K562 (cell line): ENCODE results near the gene OR56B1. TPM values are rescaled to one million over a fixed set of nuclear protein-coding genes. Genes with fewer than 3 reads are reported as not detected.
"Not testable (repeated sequence)": the region's sequence is repeated elsewhere in the genome, so short reads cannot be mapped to it uniquely, and the experiment has no call there.

Experiments used
- ATAC-seq: fragments of 200-7000 bp; cut with Tn5 transposase; 3 replicates; pipeline ENCODE4 v1.9.1; 2020; ENCODE audit warnings: moderate library complexity
- BruUV-seq: library from RNA; stranded (reverse); fragments of 400-500 nt; replicated peaks from 2 replicates; lab custom pipeline; 2021; lab: Mats Ljungman, UMichigan
- CTCF ChIA-PET: fragments of 300-600 bp; formaldehyde crosslinking; extraction: SDS; loops from one replicate; lab custom pipeline; 2021; ENCODE audit warnings: low intra/inter-chr PET ratio; lab: Yijun Ruan, JAX
- POLR2A ChIA-PET: fragments of 300-600, 350-650 bp; sonication (Branson Sonifier 250); formaldehyde crosslinking; extraction: SDS; loops from one replicate; lab custom pipeline; 2021; ENCODE audit warnings: antibody characterized with exemption, inconsistent platforms; lab: Yijun Ruan, JAX
- DNase-seq, 4 experiments: peaks; one replicate each; pipeline versions ENCODE4 v3.0.0 to v3.0.0-alpha.2; 2011 to 2018; ENCODE audit warnings: low spot score in 3 of 4, mixed read lengths in 3 of 4; ENCODE audit errors: extremely low read depth in 1 of 4
- FAIRE-seq: peaks from 2 replicates; lab custom pipeline; 2011; peaks lifted over from hg19 to GRCh38; lab: Jason Lieb, UNC
- H2AFZ ChIP-seq: 2 replicates; pipeline ENCODE4 v1.6.0; 2011; ENCODE audit warnings: low read depth, low read length, control low read depth, inconsistent platforms
- H3K27ac ChIP-seq: fragments of 200-600 bp; 3 replicates; pipeline ENCODE4 v1.8.0; 2011; ENCODE audit warnings: low read depth, mild to moderate bottlenecking, control low read depth, inconsistent platforms, low read length, moderate library complexity, mixed read lengths; ENCODE audit errors: extremely low read depth
- H3K27me3 ChIP-seq, 2 experiments: fragments of 300-600 bp in 1 of 2; 2 replicates in 1 of 2; 3 replicates in 1 of 2; pipeline versions ENCODE4 v1.6.0 to v1.8.0; 2011; ENCODE audit warnings: inconsistent platforms in 2 of 2, low read length in 2 of 2, mild to moderate bottlenecking in 1 of 2, mixed read lengths in 1 of 2, moderate library complexity in 1 of 2; ENCODE audit not compliant: control insufficient read depth in 2 of 2, insufficient read depth in 2 of 2
- H3K36me3 ChIP-seq: fragments of 300-600 bp; 3 replicates; pipeline ENCODE4 v1.8.0; 2011; ENCODE audit warnings: mild to moderate bottlenecking, low read length, inconsistent platforms; ENCODE audit not compliant: control insufficient read depth, insufficient read depth
- H3K4me1 ChIP-seq, 2 experiments: fragments of 200-600 bp in 1 of 2; replicated peaks in 1 of 2; 2 replicates in 1 of 2; 3 replicates in 1 of 2; pipeline versions ENCODE4 v1.5.1 to v1.8.0; 2011; ENCODE audit warnings: inconsistent platforms in 2 of 2, low read length in 2 of 2, mild to moderate bottlenecking in 1 of 2, mixed read lengths in 1 of 2, moderate library complexity in 1 of 2; ENCODE audit not compliant: control insufficient read depth in 2 of 2, insufficient read depth in 2 of 2
- H3K4me2 ChIP-seq: 2 replicates; pipeline ENCODE4 v1.6.1; 2011; ENCODE audit warnings: low read length, control low read depth, inconsistent platforms, mixed read lengths; ENCODE audit not compliant: insufficient read depth
- H3K4me3 ChIP-seq: fragments of 200-600 bp; sonication (generic), shearing (Covaris generic); 2 replicates; pipeline ENCODE4 v1.5.1; 2016; ENCODE audit warnings: control low read depth, inconsistent platforms
- H3K79me2 ChIP-seq: fragments of 200-600 bp; 3 replicates; pipeline ENCODE4 v1.8.0; 2011; ENCODE audit warnings: low read length, inconsistent platforms; ENCODE audit not compliant: control insufficient read depth, insufficient read depth
- H3K9ac ChIP-seq, 2 experiments: 2 replicates each; pipeline versions ENCODE4 v1.6.0 to v1.6.1; 2011; ENCODE audit warnings: low read depth in 2 of 2, low read length in 2 of 2, control low read depth in 1 of 2, inconsistent platforms in 1 of 2, mild to moderate bottlenecking in 1 of 2, mixed read lengths in 1 of 2; ENCODE audit not compliant: insufficient read depth in 1 of 2
- H3K9me1 ChIP-seq: one replicate; pipeline ENCODE4 v1.6.0; 2011; ENCODE audit warnings: inconsistent platforms, mild to moderate bottlenecking, low read length, moderate library complexity; ENCODE audit not compliant: control insufficient read depth, insufficient read depth
- H3K9me3 ChIP-seq: replicated peaks from 2 replicates; pipeline ENCODE4 v1.5.1; 2011; ENCODE audit warnings: low read depth, low read length, inconsistent platforms; ENCODE audit not compliant: control insufficient read depth, insufficient read depth
- H4K20me1 ChIP-seq: replicated peaks from 2 replicates; pipeline ENCODE4 v1.6.1; 2011; ENCODE audit warnings: low read length, inconsistent platforms, mixed read lengths; ENCODE audit not compliant: control insufficient read depth, insufficient read depth
- AFF1 ChIP-seq, 2 experiments: fragments of 450-650 bp; IDR thresholded peaks; 2 replicates each; pipeline ENCODE4 v1.6.1; 2018; ENCODE audit warnings: mild to moderate bottlenecking in 2 of 2, low read depth in 1 of 2; ENCODE audit not compliant: partially characterized antibody in 2 of 2
- ZNF184 ChIP-seq: sonication (generic); formaldehyde crosslinking; IDR thresholded peaks from 2 replicates; pipeline ENCODE4 v1.5.0; 2020; ENCODE audit warnings: missing genetic modification reagents
- WGBS: fragments of 100-300 bp; shearing (Covaris generic); methylation state at CpG from one replicate; pipeline ENCODE4 v1.1.6; 2016; ENCODE audit warnings: low coverage, mixed read lengths; ENCODE audit not compliant: insufficient coverage; ENCODE audit errors: missing lambda C conversion rate; 5-methylcytosine and 5-hydroxymethylcytosine counted together
- in situ Hi-C: fragments of 300-500 bp; cut with MboI; formaldehyde crosslinking; loops from 4 replicates; pipeline ENCODE4 v1.15.0; 2018; ENCODE audit warnings: inconsistent platforms, mixed read lengths
- intact Hi-C: fragments of 100-400 bp; cut with micrococcal nuclease; formaldehyde crosslinking; loops from 2 replicates; pipeline ENCODE4 v1.14.2; 2022
- polyA plus RNA-seq, 8 experiments: library from polyadenylated mRNA; depleted of rRNA in 4 of 8; stranded (reverse) in 5 of 8; unstranded in 3 of 8; fragments of >200 nt; fragmentation: Nextera tagmentation in 2 of 8; fragmentation: Illumina TruSeq in 1 of 8; extraction: Ambion mirVana in 2 of 8; extraction: Trizol in 1 of 8; gene quantifications; 2 replicates each; pipeline versions ENCODE4 v1.2.1 to v1.2.3, GENCODE V29; 2011 to 2014; ENCODE audit warnings: inconsistent platforms in 1 of 8, missing spikeins in 1 of 8
- total RNA-seq, 7 experiments: library from RNA; depleted of rRNA in 6 of 7; stranded (reverse); fragments of >200 nt in 6 of 7; fragmentation: Illumina TruSeq in 2 of 7; extraction: Trizol in 2 of 7; gene quantifications; 2 replicates each; pipeline versions ENCODE4 v1.2.1 to v1.2.3, GENCODE V29; 2011 to 2021; ENCODE audit warnings: low replicate concordance in 1 of 7

Gene OR56B1
- total and polyA plus RNA-seq, 9 of the 15 experiments (the other 6 are each of a cell fraction or from before 2014, with no cell fraction given): not detected

GRCh38 chr11:5716518-5716917, 19.7 kb upstream of the OR56B1 start:
- intact Hi-C loops, in situ Hi-C loops: not testable (repeated sequence)

More at GRCh38 chr11:5716518-5716917, 19.7 kb upstream of the OR56B1 start:
- FAIRE-seq, H4K20me1 ChIP-seq, H3K9ac ChIP-seq, H3K27ac ChIP-seq: not testable (repeated sequence)
- peak in 1 of 2 experiments; percentile 98 for TF ChIP-seq AFF1 (IDR thresholded peaks at IDR 0.05; ENCODE audit: low read depth in 1 of 2, partially characterized antibody in 2 of 2)
- TF ChIP-seq ZNF184 (CRISPR knock-in tag): peak; percentile 29; the same call in 1 of the 2 replicates
- TF ChIP-seq, all 486 proteins: peak for 2; not testable (repeated sequence) for 484
- POLR2A ChIA-PET, H3K4me1 ChIP-seq, BruUV-seq, DNase-seq, CTCF ChIA-PET, H3K79me2 ChIP-seq, H3K9me3 ChIP-seq, H2AFZ ChIP-seq, H3K36me3 ChIP-seq, H3K4me3 ChIP-seq, H3K9me1 ChIP-seq, ATAC-seq, H3K4me2 ChIP-seq, H3K27me3 ChIP-seq: not testable (repeated sequence)
- WGBS: no CpG with 5 or more reads among the region's 1 CpG
